ENCODE data around the gene VPS8. TPM values are rescaled to one million over a fixed set of nuclear protein-coding genes. Genes with fewer than 3 reads are reported as not detected.

The VPS8 gene
- total RNA-seq, 1 donor from 2014 or later = 86.4 TPM

DNA sequence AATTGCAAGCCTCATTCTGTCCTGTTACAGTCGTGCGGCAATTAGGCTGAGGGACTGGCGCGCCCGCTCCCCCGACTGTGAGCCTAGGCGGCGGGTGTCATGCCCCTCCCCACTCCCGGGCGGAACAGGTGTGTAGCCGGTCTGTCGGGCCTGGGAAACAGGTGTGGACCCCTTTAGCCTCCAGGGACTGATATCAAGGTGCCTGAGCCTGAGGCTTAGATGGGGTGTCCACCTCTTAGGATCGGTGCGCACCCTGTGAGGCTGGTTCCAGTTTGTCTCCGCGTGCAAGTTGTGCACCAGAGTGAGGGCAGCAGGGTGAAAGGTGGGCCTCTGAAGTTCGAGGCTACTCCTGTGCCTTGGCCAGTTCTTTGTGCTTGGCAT, 686 bp downstream of the VPS8 start:
- no peak for DNase-seq (ENCODE audit: low spot score)

DNA sequence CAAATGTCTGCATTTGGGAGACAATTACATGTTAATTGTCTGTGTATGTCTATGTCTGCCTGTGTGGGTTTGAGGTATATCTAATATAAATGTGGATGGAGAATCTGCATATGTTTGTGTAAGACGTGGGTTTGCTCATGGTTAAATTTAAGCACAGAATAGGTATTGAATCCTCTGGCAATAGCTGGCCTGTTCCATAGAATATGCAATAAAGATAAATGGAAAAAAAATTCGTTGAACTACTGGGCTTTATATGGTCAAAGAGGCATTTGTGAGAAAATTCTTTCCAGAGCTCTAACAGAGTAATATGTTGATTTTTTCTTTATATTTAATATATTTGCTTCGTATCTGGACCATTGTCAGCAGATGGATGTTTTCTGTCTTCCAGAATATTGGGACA, 1.4 kb downstream of the VPS8 start:
- DNase-seq (ENCODE audit: low spot score) = no peak

DNA sequence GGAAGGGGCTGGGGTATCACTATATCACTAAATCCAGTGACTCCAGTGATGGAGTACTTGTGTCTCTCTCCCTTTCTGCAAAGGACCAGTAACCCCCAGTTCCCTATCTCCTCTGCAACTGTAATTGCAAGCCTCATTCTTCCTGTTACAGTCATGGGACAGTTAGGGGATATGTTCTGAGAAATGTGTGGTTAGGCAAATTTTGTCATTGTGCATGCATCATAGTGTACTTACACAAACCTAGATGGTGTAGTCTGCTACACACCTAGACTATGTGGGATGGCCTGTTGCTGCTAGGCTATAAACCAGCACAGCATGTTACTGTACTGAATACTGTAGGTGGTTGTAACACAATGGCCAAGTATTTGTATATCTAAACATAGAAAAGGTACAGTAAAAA, 2.2 kb downstream of the VPS8 start:
- no peak for DNase-seq (ENCODE audit: low spot score)

- DNase-seq (ENCODE audit: low spot score) = no peak
Measured at GRCh38 chr3:184815046-184815930, 3.3 kb downstream of the VPS8 start.

DNA sequence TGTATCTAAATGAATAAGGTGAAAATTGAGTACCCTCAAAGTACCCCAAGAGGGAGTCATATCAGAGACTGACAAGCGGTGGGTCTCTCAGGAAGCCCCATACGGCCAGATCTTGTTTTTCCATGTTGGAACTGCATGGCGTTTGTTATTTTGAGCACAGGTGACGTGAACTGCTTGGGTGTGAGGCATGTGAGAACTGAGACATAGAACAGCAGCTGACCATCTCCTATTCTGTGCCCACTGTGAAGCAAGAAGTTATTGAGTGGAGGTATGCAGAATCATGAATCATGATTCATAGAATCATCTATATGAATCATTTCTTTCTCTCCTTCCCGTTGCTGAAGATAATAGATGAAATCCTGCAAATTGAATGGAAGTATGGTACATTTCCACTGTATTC, 4.6 kb downstream of the VPS8 start:
- no peak for DNase-seq (ENCODE audit: low spot score)

DNA sequence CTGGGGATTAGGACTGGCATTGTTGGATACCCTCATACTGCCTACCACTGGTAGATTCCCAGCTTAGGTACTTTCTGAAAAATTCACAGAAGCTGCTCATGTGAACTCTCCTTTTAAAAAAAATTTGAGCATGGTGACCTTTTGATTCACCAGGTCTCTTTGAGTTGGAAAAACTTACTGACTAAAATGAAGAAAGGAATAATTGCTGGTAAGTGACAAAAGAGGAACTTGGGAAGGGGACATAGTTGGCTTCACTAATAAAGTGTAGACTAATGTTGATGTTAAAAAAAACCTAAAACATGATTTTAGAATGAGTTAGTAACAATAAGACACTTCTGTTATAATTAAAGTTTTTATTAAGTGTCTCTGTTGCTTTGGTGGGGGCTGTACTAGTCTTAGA, 8.6 kb downstream of the VPS8 start:
- no peak for DNase-seq (ENCODE audit: low spot score)

- DNase-seq (ENCODE audit: low spot score) = no peak
Measured at GRCh38 chr3:184821034-184821433, 9.1 kb downstream of the VPS8 start.

GRCh38 chr3:184822081-184822480, 10.1 kb downstream of the VPS8 start:
- DNase-seq (ENCODE audit: low spot score) = no peak

GRCh38 chr3:184822654-184823053, 10.7 kb downstream of the VPS8 start:
- no peak for DNase-seq (ENCODE audit: low spot score)

DNA sequence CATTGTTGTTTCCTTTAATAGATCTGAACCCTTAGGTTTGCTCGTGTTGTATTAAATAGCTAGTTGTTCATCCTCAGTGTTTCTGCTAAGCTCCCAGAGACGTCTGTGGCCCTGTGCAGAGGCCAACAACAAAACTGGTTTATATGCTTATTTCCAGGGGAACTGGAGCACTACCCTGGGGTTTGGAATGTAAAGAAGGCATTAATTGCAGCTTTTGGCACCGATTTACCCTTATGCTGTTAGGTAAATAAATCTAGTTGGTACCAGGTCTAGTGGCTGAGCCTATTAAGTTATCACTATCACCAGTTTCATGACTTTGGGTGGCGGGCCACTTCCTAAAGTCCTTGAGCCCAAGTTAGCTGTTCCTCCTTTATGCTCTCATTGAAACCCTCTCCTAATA, 12.0 kb downstream of the VPS8 start:
- no peak for DNase-seq (ENCODE audit: low spot score)

DNA sequence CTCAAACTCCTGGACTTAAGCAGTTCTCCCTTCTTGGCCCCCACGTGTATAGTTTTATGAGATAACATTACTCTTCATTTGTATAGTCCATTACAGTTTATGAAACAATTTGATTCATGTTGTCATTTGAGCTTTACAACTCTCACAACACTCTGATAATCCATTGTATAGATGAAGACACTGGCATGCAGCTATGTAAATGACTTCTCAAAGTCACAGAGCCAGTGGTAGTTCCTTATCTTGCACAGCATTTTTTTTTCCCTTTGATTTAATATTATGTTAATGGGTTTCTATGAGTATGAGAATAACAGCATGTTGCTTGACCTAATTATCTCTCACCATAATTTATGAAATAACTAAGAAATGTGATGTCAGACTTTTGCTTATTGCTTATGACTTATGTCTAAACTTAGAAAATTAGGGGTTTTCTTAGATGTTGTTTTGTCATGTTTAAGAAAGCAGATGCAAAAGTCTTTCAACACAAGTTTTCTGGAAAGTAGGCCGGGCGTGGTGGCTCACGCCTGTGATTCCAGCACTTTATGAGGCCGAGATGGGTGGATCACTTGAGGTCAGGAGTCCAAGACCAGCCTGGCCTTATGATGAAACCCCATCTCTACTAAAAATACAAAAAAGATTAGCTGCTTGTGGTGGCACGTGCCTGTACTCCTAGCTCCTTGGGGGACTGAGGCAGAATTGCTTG, 13.3 kb downstream of the VPS8 start:
- DNase-seq (ENCODE audit: low spot score) = no peak

GRCh38 chr3:184827572-184827971, 15.6 kb downstream of the VPS8 start:
- DNase-seq (ENCODE audit: low spot score) = no peak

DNA sequence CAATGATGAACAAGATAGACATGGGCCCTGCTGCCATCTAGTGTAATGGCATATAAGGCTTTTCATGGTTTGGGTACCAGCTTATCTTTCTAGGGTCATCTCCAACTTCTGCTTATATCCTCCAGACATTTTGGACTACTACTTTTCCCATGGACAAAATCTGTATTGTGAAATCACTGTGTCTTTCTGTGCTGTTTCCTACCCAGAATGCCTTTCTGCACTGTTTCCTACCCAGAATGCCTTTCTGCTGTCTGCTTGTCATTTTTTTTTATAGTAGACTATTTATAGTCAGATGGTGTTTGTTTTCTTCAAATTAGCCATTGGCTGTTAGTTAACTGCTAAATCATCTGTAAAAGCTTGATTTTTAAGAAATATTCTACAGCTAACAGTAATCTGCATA, 20.1 kb downstream of the VPS8 start:
- DNase-seq (ENCODE audit: low spot score) = no peak

DNA sequence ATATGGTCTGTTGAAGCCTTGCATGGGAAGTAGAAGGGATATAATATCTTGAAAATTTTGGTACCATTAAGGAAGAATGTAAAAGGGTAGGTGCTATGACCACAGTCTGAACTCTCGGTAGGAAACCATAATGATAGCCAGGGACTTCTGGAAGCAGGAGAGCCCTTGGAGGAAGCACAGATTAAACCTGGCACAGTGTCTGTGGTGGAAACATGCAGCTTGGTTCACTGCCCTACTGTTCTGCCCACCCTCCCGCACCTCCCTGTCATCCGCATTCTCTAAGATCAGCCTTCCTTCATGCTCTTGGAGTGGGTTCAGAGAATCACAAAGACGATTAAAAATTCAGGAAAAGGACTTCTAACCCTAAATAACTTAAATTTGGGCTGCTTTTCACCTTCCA, 20.9 kb downstream of the VPS8 start:
- no peak for DNase-seq (ENCODE audit: low spot score)

DNA sequence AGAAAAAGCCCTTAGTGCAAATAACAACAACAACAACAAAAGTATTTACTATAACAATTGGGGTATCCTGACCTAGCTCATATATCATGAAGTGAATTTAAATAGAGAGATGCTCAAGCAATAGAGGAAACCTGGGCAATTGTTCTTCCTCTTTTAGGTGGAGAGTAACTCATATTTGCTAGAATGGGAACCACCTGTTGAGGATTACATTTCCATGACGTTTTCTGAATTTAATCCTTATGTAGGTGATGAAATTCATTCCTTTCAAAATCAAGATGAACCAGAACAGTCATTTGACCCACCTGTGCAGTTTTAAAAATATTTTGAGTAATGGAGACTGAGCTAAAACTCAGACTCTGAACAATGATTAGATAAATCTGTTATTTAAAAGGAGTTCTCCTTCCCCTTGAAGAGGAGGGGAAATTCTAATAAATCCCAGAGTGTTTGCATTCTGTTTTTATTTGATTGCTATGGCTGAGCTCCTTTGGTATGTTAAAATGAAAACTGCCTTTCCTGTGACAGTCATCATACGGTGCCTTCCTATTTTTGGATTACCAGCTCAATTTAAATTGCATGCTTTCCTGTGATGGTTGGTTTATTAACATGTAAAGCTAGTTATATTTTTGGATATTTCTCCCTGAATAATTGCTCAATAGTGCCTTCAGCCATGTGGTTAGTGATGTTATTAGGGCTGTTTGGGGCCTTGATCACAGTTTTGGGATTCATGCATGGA, 24.3 kb downstream of the VPS8 start:
- DNase-seq (ENCODE audit: low spot score) = no peak

GRCh38 chr3:184842433-184842832, 30.5 kb downstream of the VPS8 start:
- no peak for DNase-seq (ENCODE audit: low spot score)

GRCh38 chr3:184845819-184846218, 33.9 kb downstream of the VPS8 start:
- no peak for DNase-seq (ENCODE audit: low spot score)

- DNase-seq (ENCODE audit: low spot score) = no peak
Measured at GRCh38 chr3:184846496-184846895, 34.5 kb downstream of the VPS8 start.

DNA sequence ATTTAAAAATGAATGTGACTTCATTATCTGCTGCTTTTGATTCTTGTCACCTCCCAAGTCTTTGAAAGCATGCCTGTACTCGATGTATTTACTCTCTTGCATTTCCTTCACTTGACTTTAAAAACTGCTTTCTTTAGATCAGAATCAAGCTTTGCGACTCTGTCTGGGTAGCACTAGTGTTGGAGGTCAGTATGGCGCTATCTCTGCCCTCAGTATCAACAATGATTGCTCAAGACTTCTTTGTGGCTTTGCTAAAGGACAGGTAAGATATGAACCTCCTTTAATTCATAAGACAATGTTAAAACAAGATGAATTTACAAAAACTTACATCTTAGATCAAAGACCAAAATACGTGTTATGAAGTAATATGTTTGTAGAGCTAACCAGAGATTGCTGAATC, 37.0 kb downstream of the VPS8 start:
- no peak for DNase-seq (ENCODE audit: low spot score)

GRCh38 chr3:184850201-184850600, 38.2 kb downstream of the VPS8 start:
- DNase-seq (ENCODE audit: low spot score) = no peak

- DNase-seq (ENCODE audit: low spot score) = no peak
Measured at GRCh38 chr3:184857099-184857498, 45.1 kb downstream of the VPS8 start.

DNA sequence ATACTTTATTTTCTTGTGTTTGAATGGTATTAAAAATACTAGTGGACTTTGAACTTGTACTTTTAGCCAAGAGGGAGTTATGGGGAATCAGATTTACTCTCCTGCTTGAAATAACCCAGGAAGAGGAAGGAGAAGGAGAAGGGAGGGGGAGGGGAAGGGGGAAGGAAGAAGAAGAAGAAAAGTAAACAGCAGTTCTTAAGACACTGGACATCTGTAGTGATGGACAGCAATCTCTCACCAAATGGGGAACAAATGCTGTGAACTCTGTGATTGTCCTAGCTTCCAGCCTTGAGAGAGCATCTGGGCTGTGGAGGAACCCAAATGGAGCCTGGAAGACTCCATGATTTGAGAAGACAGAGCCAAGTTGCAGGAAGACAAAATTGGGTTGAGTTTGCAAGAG, 52.0 kb downstream of the VPS8 start:
- DNase-seq (ENCODE audit: low spot score) = no peak

DNA sequence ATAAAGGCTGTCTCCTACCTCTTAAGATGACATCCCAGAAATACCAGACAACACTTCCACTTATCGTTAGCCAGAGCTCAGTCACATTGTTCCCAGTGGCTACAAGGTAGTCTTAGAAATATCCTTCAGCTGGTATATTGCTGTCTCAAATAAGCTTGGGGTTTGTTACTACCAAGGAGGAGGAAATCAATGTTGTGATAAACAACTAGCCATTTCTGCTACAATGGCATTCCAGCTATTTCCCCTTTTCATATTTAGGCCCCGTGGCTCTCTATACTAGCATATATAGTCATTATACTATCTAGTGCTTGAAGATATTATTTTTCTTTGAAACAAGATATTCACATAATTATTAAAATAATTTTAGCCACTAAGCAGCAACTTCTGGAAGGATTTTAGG, 56.5 kb downstream of the VPS8 start:
- no peak for DNase-seq (ENCODE audit: low spot score)

Data from ureter (tissue), 1 donor.